HepG2 (cell line): Measurements from ENCODE around the gene TRPV4. TPM values are rescaled to one million over a fixed set of nuclear protein-coding genes. Genes with fewer than 3 reads are reported as not detected.

Source experiments
- DPF2 ChIP-seq: sonication (generic); formaldehyde crosslinking; IDR thresholded peaks from 2 replicates; pipeline ENCODE4 v1.4.0; 2020; ENCODE audit warnings: mild to moderate bottlenecking, low read depth, missing genetic modification reagents, borderline replicate concordance
- GLI4 ChIP-seq: sonication (generic); formaldehyde crosslinking; IDR thresholded peaks from 2 replicates; pipeline ENCODE4 v1.5.1; 2020; ENCODE audit warnings: missing genetic modification reagents, mild to moderate bottlenecking, moderate library complexity, borderline replicate concordance
- HOXA5 ChIP-seq: sonication (generic); formaldehyde crosslinking; IDR thresholded peaks from 2 replicates; pipeline ENCODE4 v1.4.0; 2020; ENCODE audit warnings: missing genetic modification reagents
- KDM5A ChIP-seq: fragments of 200-600 bp; sonication (generic); IDR thresholded peaks from 2 replicates; pipeline ENCODE4 v1.7.0; 2018; ENCODE audit warnings: antibody characterized with exemption, mild to moderate bottlenecking, low read length, borderline replicate concordance
- NCOA1 ChIP-seq: sonication (generic); formaldehyde crosslinking; IDR thresholded peaks from 2 replicates; pipeline ENCODE4 v1.9.0; 2021; ENCODE audit warnings: missing genetic modification reagents
- NR2F2 ChIP-seq: IDR thresholded peaks from 2 replicates; pipeline ENCODE4 v1.6.1; 2012; ENCODE audit warnings: low read depth, inconsistent platforms, borderline replicate concordance
- PRDM4 ChIP-seq: sonication (generic); formaldehyde crosslinking; IDR thresholded peaks from 2 replicates; pipeline ENCODE4 v1.9.0; 2021; ENCODE audit warnings: missing genetic modification reagents, borderline replicate concordance
- SMAD3 ChIP-seq: sonication (generic); formaldehyde crosslinking; IDR thresholded peaks from 2 replicates; pipeline ENCODE4 v1.4.0; 2020; ENCODE audit warnings: missing genetic modification reagents
- SSRP1 ChIP-seq: IDR thresholded peaks from 2 replicates; pipeline ENCODE4 v1.6.1; 2016; ENCODE audit warnings: control low read depth
- TBL1XR1 ChIP-seq: fragments of 150-350 bp; IDR thresholded peaks from 2 replicates; pipeline ENCODE4 v1.6.1; 2014; ENCODE audit warnings: borderline replicate concordance, low read length; ENCODE audit not compliant: partially characterized antibody
- THYN1 ChIP-seq: sonication (generic); formaldehyde crosslinking; IDR thresholded peaks from 2 replicates; pipeline ENCODE4 v1.8.1; 2023; ENCODE audit warnings: low read depth, mild to moderate bottlenecking, moderate library complexity, missing genetic modification reagents, borderline replicate concordance
- ZNF607 ChIP-seq: sonication (generic); formaldehyde crosslinking; IDR thresholded peaks from 2 replicates; pipeline ENCODE4 v1.5.1; 2020; ENCODE audit warnings: missing genetic modification reagents, mild to moderate bottlenecking, borderline replicate concordance
- ZNF772 ChIP-seq: sonication (generic); formaldehyde crosslinking; IDR thresholded peaks from 2 replicates; pipeline ENCODE4 v1.5.0; 2020; ENCODE audit warnings: mild to moderate bottlenecking, missing genetic modification reagents
- ZNF841 ChIP-seq: sonication (generic); formaldehyde crosslinking; IDR thresholded peaks from 2 replicates; pipeline ENCODE4 v1.8.1; 2023; ENCODE audit warnings: missing genetic modification reagents, borderline replicate concordance
- polyA plus RNA-seq, 8 experiments: library from polyadenylated mRNA; depleted of rRNA in 3 of 8; stranded (reverse) in 7 of 8; unstranded in 1 of 8; fragments of >200 nt; fragmentation: Illumina TruSeq in 4 of 8; extraction: Trizol in 4 of 8; gene quantifications; 2 replicates each; pipeline versions ENCODE4 v1.2.1 to v1.2.3, GENCODE V29; 2011 to 2016; ENCODE audit warnings: low read depth in 4 of 8, missing spikeins in 1 of 8, mixed read lengths in 1 of 8; ENCODE audit not compliant: insufficient read depth in 1 of 8
- total RNA-seq, 5 experiments: library from RNA; depleted of rRNA; stranded (reverse); fragments of >200 nt; fragmentation: Illumina TruSeq; extraction: Trizol; gene quantifications; 2 replicates each; pipeline ENCODE4 v1.2.3, GENCODE V29; 2016; ENCODE audit warnings: low read depth in 1 of 5
- TF ChIP-seq, protein P1 (sequence below): sonication (generic); formaldehyde crosslinking; IDR thresholded peaks from 2 replicates; pipeline ENCODE4 v1.4.0; 2020; ENCODE audit warnings: mild to moderate bottlenecking, low read depth, missing genetic modification reagents
- TF ChIP-seq, protein P2 (sequence below): sonication (generic); formaldehyde crosslinking; IDR thresholded peaks from 2 replicates; pipeline ENCODE4 v1.5.1; 2020; ENCODE audit warnings: missing genetic modification reagents, mild to moderate bottlenecking, borderline replicate concordance
- TF ChIP-seq, protein P3 (sequence below): sonication (generic); formaldehyde crosslinking; IDR thresholded peaks from 2 replicates; pipeline ENCODE4 v1.4.0; 2020; ENCODE audit warnings: missing genetic modification reagents, mild to moderate bottlenecking, borderline replicate concordance

Gene TRPV4
- total and polyA plus RNA-seq, 2 of the 13 experiments (the other 11 are each of a cell fraction or from before 2014, with no cell fraction given): 0.66 to 4.7 TPM

- TF ChIP-seq, protein P1, sequence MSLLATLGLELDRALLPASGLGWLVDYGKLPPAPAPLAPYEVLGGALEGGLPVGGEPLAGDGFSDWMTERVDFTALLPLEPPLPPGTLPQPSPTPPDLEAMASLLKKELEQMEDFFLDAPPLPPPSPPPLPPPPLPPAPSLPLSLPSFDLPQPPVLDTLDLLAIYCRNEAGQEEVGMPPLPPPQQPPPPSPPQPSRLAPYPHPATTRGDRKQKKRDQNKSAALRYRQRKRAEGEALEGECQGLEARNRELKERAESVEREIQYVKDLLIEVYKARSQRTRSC: no peak
- TF ChIP-seq TBL1XR1: no peak
- TF ChIP-seq, protein P2, sequence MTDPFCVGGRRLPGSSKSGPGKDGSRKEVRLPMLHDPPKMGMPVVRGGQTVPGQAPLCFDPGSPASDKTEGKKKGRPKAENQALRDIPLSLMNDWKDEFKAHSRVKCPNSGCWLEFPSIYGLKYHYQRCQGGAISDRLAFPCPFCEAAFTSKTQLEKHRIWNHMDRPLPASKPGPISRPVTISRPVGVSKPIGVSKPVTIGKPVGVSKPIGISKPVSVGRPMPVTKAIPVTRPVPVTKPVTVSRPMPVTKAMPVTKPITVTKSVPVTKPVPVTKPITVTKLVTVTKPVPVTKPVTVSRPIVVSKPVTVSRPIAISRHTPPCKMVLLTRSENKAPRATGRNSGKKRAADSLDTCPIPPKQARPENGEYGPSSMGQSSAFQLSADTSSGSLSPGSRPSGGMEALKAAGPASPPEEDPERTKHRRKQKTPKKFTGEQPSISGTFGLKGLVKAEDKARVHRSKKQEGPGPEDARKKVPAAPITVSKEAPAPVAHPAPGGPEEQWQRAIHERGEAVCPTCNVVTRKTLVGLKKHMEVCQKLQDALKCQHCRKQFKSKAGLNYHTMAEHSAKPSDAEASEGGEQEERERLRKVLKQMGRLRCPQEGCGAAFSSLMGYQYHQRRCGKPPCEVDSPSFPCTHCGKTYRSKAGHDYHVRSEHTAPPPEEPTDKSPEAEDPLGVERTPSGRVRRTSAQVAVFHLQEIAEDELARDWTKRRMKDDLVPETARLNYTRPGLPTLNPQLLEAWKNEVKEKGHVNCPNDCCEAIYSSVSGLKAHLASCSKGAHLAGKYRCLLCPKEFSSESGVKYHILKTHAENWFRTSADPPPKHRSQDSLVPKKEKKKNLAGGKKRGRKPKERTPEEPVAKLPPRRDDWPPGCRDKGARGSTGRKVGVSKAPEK: no peak; the same call in 1 of the 2 replicates
- TF ChIP-seq HOXA5 (CRISPR knock-in tag): peak; percentile 25; the same call in 1 of the 2 replicates
- no peak for TF ChIP-seq ZNF841 (CRISPR knock-in tag)
- TF ChIP-seq ZNF607 (CRISPR knock-in tag): no peak
- TF ChIP-seq KDM5A: no peak
- peak; percentile 47; the same call in 1 of the 2 replicates for TF ChIP-seq GLI4 (CRISPR knock-in tag)
- peak; percentile 96 for TF ChIP-seq DPF2 (CRISPR knock-in tag)
- TF ChIP-seq SSRP1 (CRISPR knock-in tag): peak; percentile 65; the same call in 1 of the 2 replicates
- TF ChIP-seq, protein P3, sequence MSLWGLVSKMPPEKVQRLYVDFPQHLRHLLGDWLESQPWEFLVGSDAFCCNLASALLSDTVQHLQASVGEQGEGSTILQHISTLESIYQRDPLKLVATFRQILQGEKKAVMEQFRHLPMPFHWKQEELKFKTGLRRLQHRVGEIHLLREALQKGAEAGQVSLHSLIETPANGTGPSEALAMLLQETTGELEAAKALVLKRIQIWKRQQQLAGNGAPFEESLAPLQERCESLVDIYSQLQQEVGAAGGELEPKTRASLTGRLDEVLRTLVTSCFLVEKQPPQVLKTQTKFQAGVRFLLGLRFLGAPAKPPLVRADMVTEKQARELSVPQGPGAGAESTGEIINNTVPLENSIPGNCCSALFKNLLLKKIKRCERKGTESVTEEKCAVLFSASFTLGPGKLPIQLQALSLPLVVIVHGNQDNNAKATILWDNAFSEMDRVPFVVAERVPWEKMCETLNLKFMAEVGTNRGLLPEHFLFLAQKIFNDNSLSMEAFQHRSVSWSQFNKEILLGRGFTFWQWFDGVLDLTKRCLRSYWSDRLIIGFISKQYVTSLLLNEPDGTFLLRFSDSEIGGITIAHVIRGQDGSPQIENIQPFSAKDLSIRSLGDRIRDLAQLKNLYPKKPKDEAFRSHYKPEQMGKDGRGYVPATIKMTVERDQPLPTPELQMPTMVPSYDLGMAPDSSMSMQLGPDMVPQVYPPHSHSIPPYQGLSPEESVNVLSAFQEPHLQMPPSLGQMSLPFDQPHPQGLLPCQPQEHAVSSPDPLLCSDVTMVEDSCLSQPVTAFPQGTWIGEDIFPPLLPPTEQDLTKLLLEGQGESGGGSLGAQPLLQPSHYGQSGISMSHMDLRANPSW: peak; percentile 71; the same call in 1 of the 2 replicates
- no peak for TF ChIP-seq NCOA1
- TF ChIP-seq THYN1: no peak
- 0 out of 2 replicates have a peak, but pooled peaks have one; percentile 66 for TF ChIP-seq SMAD3
- peak; percentile 74; the same call in 1 of the 2 replicates for TF ChIP-seq NR2F2
- no peak for TF ChIP-seq PRDM4 (CRISPR knock-in tag)
- peak; percentile 52 for TF ChIP-seq ZNF772 (CRISPR knock-in tag)
Measured at GRCh38 chr12:109863847-109864712, 30.9 kb upstream of the TRPV4 start (continued).
